HG03139 (cell line): ENCODE results near the gene GSTM1.

Experiments used
- ATAC-seq: cut with Tn5 transposase; IDR thresholded peaks from one replicate; pipeline ENCODE4 v1.9.1; 2021; ENCODE audit not compliant: unreplicated experiment

GSTM1 gene

DNA sequence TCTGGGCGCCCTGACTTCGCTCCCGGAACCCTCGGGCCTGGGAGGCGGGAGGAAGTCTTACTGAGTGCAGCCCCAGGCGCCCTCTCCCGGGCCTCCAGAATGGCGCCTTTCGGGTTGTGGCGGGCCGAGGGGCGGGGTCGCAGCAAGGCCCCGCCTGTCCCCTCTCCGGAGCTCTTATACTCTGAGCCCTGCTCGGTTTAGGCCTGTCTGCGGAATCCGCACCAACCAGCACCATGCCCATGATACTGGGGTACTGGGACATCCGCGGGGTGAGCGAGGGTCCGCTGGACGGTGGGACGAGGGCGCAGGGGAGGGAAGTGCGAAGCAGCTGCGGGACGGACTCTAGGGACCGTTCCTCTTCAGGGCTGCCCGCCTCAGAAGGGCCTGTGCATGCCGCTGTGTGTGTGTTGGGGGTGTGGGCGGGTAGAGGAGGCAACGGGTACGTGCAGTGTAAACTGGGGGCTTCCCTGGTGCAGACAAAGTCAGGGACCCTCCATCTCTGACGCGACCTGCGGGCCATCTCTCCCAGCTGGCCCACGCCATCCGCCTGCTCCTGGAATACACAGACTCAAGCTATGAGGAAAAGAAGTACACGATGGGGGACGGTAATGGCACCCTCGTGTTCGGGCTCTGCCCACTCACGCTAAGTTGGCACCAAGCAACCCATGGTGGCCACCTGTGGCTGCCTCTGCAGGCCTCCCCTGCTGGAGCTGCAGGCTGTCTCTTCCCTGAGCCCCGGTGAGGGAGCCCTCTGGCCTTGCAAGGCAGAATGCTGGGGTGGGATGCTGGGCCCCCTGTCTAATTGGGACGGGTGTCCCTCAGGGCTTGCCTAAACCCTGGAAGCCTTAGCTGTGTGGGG, at the start of gene GSTM1:
TSS of gene GSTM1 (plus strand) at position 177 of the 859 bp plus-strand sequence. CDS start at position 234, 57 bp downstream.
- peak; percentile 97 for ATAC-seq

DNA sequence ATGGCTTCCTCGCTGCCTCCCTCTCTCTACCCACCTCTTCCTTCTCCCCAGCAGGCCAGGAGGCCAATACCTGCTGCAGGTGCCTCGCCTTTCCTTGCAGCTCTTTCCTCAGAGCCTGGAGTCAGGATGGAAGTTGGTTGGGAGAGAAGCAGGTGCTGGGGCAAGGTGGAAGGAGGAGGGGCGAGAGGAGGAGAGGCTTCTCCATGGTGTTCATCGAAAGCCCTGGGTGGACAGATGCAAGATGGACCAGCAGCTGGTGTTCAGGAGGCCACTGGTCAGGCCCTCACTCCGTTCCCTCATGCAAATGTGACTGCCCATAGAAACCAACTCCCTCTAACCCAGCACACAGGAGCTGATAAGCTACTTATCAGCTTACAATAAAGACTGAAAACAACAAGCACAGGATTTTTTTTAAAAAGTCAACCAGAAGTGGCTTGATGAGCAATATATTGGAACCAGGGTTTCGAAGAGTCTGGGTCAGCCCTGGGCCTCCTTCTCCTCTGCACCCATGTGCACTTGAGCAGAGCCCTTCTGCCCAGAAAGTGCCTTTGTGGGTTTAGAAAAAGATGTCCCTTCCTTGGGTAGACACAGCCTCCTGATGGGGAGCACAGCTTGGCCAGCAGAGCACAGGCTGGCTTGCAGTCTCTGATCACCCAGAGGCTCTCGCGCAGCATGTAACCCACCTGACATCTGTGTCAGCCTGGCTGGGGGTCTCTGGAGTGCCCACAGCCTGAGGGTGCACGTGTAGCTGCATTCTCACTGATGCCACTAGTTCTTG, 48.4 kb upstream of the GSTM1 start:
- no peak for ATAC-seq

DNA sequence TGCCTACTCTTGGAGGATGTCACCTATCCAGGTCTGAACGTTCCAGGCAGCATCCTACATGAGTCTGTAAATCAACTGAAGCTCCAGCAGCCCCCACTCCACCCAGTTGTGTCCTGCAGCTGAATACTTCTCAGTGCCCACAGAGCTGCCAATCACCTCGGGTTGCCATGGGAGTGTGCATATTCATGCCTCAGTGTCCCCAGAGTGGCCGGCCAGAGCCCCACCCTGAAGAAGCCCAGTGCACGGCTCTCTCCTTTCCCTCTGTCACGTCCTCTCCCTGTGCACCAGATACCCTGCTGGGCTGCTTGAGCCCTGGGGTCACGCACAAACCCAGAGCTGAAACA, 47.8 kb upstream of the GSTM1 start:
- ATAC-seq: no peak

DNA sequence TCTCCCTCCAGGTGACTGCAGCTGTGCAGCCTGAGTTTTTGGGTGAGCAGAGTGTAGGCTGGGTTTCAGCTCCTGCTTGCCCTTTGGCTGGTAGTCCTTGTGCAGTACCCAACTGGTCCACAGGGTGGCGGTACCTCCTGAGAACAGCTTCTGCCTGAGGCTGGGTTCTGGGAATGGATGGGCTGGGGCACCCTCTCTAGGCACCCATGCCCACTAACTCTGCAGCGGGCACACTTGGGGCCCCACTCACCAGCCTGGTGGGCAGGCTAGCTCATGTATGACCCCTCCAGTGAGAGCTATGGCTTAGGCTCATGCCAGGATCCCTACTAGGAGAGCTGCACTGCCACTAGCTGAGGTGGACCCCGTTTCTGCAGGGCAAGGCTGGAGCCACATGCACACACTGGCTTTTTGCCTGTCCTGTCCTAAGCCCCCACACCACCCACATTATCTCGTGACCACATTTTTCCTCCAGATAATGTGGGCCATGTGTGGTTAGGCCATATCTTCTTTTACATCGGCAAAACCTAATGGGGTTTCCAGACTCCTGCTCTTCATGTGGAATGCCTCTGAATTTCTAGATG, 47.2 kb upstream of the GSTM1 start:
- ATAC-seq: no peak

DNA sequence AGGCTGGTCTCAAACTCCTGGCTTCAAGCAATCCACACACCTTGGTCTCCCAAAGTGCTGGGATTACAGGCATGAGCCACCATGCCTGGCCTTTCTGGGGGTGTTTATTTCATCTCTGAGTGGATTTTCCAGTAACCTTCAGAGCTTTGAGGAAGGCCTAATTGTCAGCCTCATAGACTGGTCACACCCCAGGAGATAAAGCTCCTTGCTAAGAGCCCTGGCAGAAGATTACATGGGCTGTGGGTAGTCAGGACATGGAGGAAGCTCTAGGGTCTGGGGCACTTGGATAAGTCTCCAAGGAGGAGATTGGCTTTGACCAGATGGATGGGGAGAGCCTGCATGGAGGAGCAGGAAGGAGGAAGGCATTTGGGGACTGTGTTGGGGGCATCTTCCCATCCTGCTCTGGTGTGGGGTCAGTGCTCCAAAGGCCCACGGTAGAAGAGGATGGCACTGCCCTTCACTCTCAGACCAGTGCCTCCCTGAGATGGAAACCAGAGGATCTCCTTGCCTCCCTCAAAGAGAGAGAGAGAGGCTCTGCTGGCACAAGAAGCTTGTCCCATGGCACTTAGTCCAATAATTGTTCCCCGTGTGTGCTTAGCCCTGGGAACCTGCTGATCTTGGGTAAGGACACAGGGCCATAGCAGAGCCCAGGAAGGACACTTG, 46.4 kb upstream of the GSTM1 start:
- no peak for ATAC-seq

DNA sequence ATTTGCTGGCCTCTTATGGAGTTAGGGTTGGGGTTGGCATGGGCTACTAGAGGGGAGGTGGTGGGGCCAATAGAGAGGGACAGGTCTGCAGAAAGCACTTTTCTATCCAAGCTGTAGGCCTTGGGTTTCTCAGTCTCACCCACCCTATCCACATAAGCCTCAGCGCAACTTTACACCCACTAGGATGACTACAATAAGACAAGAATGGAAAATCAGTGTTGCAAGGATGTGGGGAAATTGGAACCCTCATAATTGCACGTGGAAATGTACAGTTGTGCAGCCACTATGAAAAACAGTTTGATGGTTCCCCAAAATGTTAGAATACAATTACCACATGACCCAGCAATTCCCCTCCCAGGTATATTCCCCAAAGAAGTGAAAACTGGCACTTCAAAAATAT, 45.8 kb upstream of the GSTM1 start:
- no peak for ATAC-seq

DNA sequence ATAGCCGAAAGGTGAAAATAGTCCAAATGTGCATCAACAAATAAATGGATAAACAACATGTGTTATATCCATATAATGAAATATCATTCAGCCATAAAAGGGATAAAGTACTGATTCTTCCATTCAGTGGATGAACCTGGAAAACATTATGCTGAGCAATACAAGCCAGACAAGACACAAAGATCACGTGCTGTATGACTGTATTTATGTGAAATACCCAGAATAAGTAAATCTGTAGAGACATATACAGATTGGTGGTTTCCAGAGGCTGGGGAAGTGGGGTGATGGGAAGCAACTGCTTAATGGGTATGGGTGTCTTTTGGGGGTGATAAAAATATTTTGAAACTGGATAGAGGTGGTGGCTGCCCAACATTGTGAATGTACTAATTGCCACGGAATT, 45.0 kb upstream of the GSTM1 start:
- ATAC-seq: no peak

DNA sequence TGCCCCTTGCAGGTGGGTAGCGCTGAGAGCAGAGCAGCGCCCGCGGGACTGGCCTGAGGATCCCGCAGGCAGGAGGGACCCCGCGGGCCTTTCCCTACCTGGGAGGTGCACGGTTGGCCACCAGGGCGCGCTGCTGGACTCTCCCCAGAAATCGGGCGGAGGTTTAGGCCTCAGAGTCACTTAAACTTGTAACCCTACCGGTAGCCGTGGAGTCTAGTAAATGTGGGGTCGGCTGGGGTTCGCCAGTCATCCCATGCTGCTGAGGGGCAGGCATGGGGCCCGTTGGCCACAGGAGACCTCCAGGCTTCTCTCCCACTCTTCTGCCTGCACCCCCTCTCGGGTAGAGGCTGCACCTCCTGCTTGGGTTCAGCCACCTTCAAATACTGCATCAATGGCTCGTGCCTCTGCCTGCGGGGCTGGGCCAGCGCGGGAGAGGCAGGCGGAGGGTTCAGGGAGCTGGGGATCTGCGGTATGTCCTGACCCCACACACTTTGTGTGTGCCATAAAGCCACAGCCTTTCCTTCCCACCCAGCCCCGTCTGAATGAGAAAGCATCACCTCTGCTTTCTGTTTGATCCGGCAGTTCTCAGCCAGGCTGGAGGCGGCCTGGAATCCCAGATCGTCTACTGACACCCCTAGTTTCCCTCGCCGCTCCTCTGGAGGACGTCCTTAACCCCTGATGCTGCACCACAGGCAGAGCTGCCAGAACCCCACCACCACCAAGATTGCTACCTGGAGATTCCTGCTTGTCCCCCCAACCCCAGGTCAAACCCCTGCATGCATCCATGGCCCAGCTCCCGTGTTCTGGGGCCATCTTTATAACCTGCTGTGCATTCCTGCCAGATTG, 44.0 kb upstream of the GSTM1 start:
- ATAC-seq: peak; percentile 84

DNA sequence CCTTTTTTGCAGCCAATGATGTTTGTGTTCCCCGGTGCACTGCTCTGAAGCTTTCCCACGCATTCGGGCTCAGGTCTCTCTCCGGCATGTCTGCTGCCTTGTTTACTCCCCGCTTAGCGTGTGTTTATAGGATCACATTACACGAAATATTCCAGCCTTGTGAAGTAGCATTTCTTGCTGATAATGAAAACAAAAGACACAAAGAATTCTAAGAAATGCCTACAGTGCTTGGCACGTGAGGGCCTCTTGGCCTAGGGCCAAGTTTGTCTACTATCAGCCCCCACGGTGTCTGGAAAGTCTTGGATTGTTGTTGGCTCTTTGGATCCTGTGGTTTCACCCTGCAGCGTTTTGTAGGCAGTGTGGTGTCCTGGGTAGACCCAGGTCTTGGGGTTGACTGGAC, 42.9 kb upstream of the GSTM1 start:
- ATAC-seq: no peak

DNA sequence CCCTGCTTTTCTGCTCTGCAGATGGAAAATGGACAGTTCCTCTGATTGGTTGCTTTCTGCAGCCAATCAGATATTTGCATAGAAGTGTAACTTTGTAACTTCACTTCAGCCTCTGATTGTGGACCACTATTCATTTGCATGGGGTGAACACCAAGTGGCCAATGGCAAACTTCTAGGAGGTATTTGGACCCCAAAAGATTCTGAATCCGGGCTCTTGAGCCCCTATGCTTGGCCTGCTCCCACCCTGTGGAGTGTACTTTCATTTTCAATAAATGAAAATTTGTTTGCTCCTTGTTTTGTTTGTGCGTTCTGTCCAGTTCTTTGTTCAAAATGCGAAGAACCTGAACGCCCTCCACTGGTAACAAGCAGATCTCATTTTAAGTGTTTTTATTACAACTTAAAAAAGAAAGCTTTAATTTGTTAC, 38.1 kb upstream of the GSTM1 start:
- no peak for ATAC-seq

DNA sequence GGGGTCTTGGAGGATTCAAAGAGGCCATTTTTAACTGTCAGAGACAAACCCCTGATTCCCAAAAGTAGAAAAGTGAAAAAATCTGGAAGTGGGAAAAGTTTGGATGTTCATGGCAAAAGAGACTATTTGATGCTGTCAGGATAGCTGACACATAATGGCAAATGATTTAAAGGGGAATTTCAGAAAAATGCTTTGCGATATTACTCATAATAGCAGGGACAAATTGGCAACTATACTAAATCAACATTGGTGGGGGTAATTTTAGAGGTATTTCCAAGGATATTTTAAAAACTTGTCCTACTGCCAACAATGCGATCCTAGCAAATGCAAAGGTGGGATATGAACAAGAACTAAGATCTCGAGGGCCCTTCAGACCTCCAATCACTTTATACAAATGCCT, 37.0 kb upstream of the GSTM1 start:
- ATAC-seq: no peak

DNA sequence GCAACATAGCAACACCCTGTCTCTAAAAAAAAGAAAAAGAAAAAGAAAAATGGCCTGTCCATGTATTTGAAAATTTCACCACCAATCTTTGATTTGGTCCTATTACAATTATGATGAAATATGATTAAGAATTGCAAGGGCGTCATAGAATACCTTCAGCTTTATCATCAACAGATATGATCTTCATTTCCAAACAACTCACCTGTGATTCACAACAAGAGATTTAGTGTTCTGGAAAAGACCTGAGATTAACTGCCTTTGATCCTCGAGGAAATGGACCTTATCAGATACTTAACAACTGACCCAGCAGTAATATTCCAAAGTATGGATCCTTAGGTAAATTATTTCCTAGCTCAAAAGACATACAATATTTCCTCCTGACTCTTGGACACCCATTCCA, 35.2 kb upstream of the GSTM1 start:
- ATAC-seq: no peak

DNA sequence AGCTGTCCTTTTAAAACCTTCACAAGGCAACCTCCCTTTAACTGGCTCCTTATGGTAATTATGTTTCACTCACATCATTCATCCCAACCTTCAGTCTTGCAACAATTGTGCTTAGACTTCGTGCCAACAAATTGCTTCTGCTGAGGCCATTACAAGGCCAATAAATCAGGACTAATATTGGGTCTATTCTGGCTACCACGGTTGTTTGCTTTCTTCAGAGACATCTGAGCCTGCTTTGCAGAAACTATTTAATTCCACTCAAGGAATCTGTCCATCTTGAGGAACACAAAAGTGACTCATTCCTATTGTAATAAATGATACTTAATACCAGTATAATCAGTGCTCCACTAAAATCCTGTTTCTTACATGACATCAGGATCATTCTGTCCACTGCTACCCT, 34.3 kb upstream of the GSTM1 start:
- ATAC-seq: no peak

DNA sequence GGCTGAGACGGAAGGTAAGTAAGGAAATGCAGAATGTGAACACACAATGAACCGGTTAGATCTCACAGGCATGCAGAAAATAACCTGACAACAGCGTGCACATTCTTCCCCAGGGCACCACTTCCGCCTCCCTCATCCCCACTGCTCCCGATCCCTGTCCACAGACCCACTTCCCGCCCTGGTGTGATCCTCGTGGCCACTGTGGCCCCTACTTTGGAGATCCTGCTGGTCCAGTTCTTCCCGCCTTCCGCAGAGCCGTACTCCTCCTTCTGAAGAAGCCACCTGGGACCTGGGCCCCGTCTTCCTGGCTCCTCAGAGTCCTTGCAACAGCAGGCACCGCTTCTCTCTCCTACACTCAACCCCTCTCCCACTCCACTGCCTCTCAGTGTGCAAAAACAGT, 33.1 kb upstream of the GSTM1 start:
- ATAC-seq: no peak

DNA sequence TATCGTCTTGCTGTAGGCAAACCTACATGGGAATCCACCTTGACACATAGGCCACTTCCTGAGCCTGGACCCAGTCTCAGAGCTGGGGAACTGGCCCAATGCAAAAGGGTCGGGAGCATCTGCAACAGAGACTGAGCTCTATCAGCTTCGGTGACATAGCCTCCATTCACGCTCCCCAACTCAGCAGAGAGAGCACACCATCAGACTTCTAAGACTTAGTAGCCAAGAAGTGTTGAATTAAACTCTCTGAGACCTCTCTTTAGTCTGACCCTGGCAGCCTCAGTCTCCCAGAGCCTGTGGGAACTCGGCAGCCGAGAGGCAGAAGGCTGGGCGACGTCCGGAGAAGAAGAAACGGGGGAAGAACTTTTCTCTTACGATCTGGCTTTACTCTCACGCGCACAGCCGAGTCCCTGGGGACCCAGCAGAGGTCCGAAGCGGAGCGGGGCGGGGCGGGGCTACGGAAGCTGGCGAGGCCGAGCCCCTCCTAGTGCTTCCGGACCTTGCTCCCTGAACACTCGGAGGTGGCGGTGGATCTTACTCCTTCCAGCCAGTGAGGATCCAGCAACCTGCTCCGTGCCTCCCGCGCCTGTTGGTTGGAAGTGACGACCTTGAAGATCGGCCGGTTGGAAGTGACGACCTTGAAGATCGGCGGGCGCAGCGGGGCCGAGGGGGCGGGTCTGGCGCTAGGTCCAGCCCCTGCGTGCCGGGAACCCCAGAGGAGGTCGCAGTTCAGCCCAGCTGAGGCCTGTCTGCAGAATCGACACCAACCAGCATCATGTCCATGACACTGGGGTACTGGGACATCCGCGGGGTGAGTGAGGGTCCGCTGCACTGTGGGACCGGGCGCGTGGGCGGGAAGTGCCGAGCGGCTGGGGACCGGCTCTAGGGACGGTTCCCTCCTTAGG, 31.8 kb upstream of the GSTM1 start, which contains the start of gene GSTM4:
TSS of gene GSTM4 (plus strand) at position 485 of the 905 bp plus-strand sequence. CDS start at position 776, 291 bp downstream.
- ATAC-seq: peak; percentile 86

DNA sequence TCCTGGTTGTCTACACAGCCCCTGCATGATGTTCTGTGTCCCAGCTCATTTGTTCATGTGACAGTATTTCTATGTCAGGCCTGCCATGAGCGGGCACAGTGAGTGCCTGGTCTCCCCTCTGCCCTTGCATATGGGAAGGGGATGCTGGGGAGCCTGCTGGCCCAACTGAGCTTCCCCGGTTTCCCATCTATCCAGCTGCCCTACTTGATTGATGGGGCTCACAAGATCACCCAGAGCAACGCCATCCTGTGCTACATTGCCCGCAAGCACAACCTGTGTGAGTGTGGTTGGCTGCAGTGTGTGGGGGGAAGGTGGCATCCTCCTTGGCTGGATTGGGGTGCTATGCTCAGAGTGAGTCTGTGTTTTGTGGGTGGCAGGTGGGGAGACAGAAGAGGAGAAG, 30.2 kb upstream of the GSTM1 start:
- ATAC-seq: no peak

DNA sequence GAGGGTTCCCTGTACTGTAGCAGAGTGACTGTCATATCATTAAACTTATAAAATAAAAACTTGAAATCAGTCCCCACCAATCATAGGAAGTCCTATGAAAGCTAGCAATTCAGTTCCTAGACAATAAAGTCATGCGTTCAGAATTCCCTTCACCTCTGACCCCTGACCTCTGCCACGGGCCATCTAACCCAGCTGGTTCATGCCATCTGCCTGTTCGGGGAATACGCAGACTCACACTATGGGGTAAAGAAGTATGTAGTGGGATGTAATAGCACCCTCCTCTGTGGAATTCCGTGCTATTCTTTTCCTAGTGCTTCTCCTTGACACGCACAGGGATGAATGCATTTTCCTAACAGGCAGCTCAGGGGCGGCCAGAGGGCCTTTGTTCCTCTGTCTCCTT, 29.6 kb upstream of the GSTM1 start:
- no peak for ATAC-seq

DNA sequence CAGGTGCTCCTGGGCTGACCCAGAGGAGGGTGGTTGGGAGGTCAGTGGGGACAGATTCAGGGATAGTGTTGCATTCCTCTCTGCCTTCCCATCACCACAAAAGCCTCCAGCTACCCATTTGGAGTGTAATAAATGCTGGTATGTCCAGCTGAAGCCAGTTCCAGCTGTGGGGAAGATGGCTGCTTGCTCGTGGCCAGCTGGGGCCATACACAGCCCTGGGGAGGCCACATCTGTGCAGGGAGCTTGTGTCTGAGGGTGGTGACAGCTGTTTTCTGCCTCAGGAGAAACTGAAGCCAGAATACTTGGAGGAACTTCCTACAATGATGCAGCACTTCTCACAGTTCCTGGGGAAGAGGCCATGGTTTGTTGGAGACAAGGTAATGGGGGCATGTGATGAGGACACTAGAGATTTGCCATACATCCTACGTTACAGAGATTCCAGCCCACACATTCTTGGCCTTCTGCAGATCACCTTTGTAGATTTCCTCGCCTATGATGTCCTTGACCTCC, 29.0 kb upstream of the GSTM1 start:
- no peak for ATAC-seq

DNA sequence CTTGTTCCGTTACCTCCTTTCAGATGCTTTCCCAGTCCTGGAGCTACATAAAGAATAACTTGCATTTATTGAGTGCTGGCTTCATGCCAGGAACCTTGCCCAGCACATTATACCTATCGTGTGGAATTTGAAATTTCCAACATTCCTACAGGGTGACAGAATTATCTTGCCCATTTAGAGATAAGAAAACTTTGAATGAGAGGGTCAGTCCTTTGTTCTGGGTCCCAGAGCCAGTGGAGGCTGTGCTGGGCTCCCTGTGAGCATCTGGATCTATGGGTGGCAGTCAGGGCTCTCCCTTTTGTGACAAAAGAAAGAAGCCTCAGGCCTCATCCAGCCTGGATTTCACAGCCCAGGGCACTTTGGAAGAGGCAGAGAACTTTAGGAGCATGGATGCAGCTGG, 28.5 kb upstream of the GSTM1 start:
- ATAC-seq: no peak
